Muscle layer of colon (tissue), 2 donors: Measurements from ENCODE around the gene FGD5.

Source experiments
- H3K27ac ChIP-seq: one replicate; pipeline ENCODE4 v1.7.0; 2013; ENCODE audit warnings: low read depth, mild to moderate bottlenecking, low read length, moderate library complexity
- H3K27me3 ChIP-seq, 2 donors: one replicate each; pipeline ENCODE4 v1.7.0; 2013; ENCODE audit warnings: low read length in 2 of 2, mild to moderate bottlenecking in 2 of 2; ENCODE audit not compliant: insufficient read depth in 2 of 2, control insufficient read depth in 1 of 2
- H3K36me3 ChIP-seq: one replicate; pipeline ENCODE4 v1.7.0; 2013; ENCODE audit warnings: mild to moderate bottlenecking, low read length; ENCODE audit not compliant: insufficient read depth
- H3K4me1 ChIP-seq: one replicate; pipeline ENCODE4 v1.7.0; 2013; ENCODE audit warnings: mild to moderate bottlenecking, low read length; ENCODE audit not compliant: insufficient read depth
- H3K4me3 ChIP-seq, 2 donors: one replicate each; pipeline ENCODE4 v1.7.0; 2013; ENCODE audit warnings: low read length in 2 of 2, low read depth in 1 of 2, mild to moderate bottlenecking in 1 of 2, moderate library complexity in 1 of 2
- H3K9ac ChIP-seq: one replicate; pipeline ENCODE4 v1.7.0; 2013; ENCODE audit warnings: low read length
- H3K9me3 ChIP-seq: one replicate; pipeline ENCODE4 v1.7.0; 2013; ENCODE audit warnings: mild to moderate bottlenecking, low read length
- donor health status: abdominal sarcoma.
- donor health status: Adenocarcinoma of cecum.

Gene FGD5

DNA sequence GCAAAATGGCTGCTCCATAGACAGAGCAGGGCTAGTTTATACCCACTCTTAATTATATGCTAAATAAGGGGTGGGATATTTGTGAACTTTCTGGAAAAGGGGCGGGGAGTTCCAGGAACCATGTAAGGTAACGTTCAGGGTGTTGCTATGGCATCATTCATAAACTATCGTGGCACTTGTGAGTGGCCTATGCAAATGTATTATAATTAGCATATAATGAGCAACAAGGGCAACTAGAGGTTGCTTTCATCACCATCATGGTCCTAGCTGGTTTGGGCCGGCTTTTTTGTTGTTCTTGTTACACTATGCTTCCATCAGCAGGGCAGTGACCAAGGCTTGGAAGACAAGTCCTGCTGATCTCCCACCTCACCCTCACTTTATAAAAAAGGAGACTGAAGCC lies 43.2 kb upstream of the FGD5 start:
- Histone ChIP-seq H3K27ac (no peak overlapping the region), H3K9ac (no peak overlapping the region), H3K9me3 (no peaks in the 10 kb centered on the region), H3K27me3 (no peaks in the 10 kb centered on the region), H3K4me1 (no peaks in the 10 kb centered on the region), H3K4me3 (no peak overlapping the region), H3K36me3 (no peaks in the 10 kb centered on the region)

- no peaks in the 10 kb centered on the region for H3K4me1 ChIP-seq
- no peak overlapping the region for H3K4me3 ChIP-seq
- no peaks in the 10 kb centered on the region for H3K27me3 ChIP-seq
- H3K36me3 ChIP-seq = no peaks in the 10 kb centered on the region
- no peak overlapping the region for H3K27ac ChIP-seq
- H3K9ac ChIP-seq = no peak overlapping the region
- H3K9me3 ChIP-seq = no peaks in the 10 kb centered on the region
Measured at GRCh38 chr3:14779069-14779685, 39.6 kb upstream of the FGD5 start.

DNA sequence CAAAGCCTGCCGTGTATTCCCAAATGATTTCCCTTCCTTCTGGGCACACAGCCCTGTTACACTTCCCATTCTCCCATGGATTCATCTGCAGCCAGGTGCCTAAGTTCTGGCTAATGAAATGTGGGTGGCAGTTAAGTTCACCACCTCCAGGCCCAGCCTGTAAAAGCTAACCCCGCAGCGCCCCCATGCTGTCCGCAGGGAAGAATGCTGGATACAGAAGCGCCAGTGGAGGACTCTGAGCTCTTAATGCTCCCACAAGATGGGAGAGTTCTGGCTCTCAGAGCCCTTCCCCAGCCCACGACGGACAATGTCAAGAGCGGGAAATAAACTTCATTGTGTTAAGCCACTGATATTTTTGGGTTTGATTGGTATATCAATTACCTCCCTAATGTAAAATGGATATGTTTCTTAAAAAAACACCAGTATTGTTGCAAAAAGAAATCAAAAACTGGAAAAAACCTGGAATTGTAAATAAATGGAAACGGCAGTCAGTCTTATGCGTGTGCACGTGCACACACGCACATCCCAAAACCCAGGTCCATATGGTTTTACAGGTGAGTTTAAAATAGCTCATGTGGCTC lies 37.7 kb upstream of the FGD5 start:
- H3K9me3 ChIP-seq = no peaks in the 10 kb centered on the region
- no peaks in the 10 kb centered on the region for H3K27me3 ChIP-seq
- H3K36me3 ChIP-seq = no peaks in the 10 kb centered on the region
- H3K9ac ChIP-seq = no peak overlapping the region
- no peak overlapping the region for H3K27ac ChIP-seq
- no peaks in the 10 kb centered on the region for H3K4me1 ChIP-seq
- no peak overlapping the region for H3K4me3 ChIP-seq

GRCh38 chr3:14783480-14784086 lies 35.2 kb upstream of the FGD5 start:
- Histone ChIP-seq H3K9me3 (no peaks in the 10 kb centered on the region), H3K4me3 (no peak overlapping the region), H3K36me3 (no peaks in the 10 kb centered on the region), H3K27ac (no peak overlapping the region), H3K4me1 (no peaks in the 10 kb centered on the region), H3K27me3 (no peaks in the 10 kb centered on the region), H3K9ac (no peak overlapping the region)

GRCh38 chr3:14784087-14784681 lies 34.6 kb upstream of the FGD5 start:
- H3K9ac ChIP-seq = no peak overlapping the region
- no peak overlapping the region for H3K27ac ChIP-seq
- H3K9me3 ChIP-seq = no peaks in the 10 kb centered on the region
- no peaks in the 10 kb centered on the region for H3K27me3 ChIP-seq
- H3K4me3 ChIP-seq = no peak overlapping the region
- no peaks in the 10 kb centered on the region for H3K36me3 ChIP-seq
- H3K4me1 ChIP-seq = no peaks in the 10 kb centered on the region

DNA sequence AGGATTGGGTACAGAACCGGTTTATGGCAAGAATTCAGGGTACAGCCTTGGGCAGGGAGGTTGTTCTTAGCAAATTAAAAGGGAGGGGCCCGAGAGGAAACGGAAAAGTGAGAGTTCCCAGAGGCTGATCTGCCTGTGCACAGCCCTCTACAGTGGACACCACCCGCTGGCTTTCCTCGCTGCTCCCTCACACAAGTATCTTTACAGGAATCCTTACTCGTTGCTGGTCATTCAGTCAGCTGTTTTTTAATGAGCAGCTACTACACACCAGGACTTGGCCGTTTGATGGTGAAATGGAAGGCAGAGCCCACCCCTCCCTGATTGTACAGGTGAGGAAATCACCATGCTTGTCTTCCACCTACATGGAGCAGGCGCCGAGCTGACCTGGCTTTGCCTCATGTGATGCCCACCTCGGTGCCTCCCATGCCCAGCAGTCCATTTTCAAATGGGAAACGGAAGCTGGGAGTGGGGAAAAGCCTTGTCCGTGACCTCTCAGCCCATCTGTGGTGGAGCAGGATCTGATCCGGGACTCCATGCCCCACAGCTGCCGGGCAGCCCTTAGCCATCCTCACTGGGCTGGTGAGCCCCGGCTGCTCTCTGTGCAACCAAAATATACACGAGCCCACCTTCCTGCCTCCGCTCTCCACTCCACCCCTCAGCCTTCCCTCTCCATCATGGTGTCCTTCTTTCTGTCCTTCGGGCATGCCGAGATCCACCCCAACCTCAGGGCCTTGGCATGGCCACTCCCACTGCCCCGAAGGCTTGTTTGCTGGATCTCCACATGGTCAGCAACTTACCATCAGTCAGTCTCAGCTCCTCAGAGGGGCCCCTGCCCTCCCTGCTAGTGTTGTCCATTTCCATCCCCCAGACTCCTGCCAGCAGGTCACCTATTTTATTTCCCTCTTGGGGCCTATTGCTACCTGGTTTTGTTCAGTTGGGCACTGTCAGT lies 33.3 kb upstream of the FGD5 start:
- Histone ChIP-seq H3K36me3 (no peaks in the 10 kb centered on the region), H3K9ac (no peak overlapping the region), H3K4me3 (no peak overlapping the region), H3K9me3 (no peaks in the 10 kb centered on the region), H3K27me3 (no peaks in the 10 kb centered on the region), H3K4me1 (no peaks in the 10 kb centered on the region), H3K27ac (no peak overlapping the region)

DNA sequence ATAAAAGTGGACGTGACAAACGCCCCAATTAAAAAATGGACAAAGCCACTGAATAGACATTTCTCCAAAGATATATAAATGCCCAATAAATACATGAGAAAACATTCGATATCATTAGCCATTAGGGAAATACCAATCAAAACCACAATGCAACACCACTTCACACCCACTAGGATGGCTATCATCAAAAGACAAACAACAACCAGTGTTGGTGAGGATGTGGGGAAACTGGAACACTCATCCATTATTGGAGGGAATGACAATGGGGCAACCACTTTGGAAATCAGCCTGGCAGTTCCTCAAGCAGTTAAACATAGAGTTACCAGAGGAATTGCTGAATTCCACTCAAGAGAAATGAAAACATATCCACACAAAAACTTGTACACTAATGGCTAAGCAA lies 32.4 kb upstream of the FGD5 start:
- no peak overlapping the region for H3K4me3 ChIP-seq
- no peaks in the 10 kb centered on the region for H3K36me3 ChIP-seq
- H3K9me3 ChIP-seq = no peaks in the 10 kb centered on the region
- H3K4me1 ChIP-seq = no peaks in the 10 kb centered on the region
- no peak overlapping the region for H3K27ac ChIP-seq
- no peaks in the 10 kb centered on the region for H3K27me3 ChIP-seq
- H3K9ac ChIP-seq = no peak overlapping the region

GRCh38 chr3:14787630-14788029 lies 31.1 kb upstream of the FGD5 start:
- Histone ChIP-seq H3K4me3 (no peak overlapping the region), H3K9ac (no peak overlapping the region), H3K27ac (no peak overlapping the region), H3K9me3 (no peaks in the 10 kb centered on the region), H3K4me1 (no peaks in the 10 kb centered on the region), H3K27me3 (no peaks in the 10 kb centered on the region), H3K36me3 (no peaks in the 10 kb centered on the region)

DNA sequence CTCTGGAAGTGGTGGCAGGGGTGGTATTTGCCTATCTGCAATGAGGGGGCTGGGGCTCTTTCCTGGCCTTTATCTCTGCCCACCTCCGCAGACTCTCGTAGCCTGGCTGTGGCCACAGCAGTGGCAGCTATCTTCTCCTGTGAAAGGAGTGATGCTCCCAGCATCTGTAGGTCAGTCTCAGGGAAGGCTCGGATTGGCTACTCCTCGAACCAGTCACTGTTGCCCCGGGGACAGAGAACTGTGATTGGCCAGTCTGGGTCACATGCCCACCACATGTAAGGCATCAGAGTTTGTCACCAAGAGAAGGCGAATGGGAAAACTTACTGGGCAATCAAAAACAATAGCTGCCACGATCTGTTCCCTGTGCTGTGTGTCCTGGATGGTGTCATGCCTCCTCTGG lies 30.1 kb upstream of the FGD5 start:
- H3K4me3 ChIP-seq = no peak overlapping the region
- H3K27ac ChIP-seq = no peak overlapping the region
- H3K27me3 ChIP-seq = no peaks in the 10 kb centered on the region
- peaks cover 5% of the 10 kb centered on the region for H3K4me1 ChIP-seq
- no peaks in the 10 kb centered on the region for H3K36me3 ChIP-seq
- no peaks in the 10 kb centered on the region for H3K9me3 ChIP-seq
- H3K9ac ChIP-seq = no peak overlapping the region

DNA sequence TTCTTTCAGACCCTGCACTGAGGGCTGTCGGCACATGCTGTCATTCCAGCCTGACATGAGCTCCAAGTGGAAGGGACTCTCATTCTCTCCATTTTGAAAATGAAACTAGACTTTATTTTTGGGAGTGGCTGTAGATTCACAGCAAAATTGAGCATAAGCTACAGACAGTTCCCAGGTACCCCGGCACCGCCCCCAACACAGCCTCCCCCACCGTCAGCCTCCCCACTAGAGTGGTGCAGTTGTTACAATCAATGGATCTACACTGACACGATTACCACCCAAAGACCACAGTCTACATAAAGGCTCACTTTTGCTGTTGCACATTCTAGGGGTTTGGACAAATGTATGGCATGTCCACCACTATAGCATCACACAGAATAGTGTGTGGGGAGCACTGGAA lies 29.5 kb upstream of the FGD5 start:
- Histone ChIP-seq H3K36me3 (no peaks in the 10 kb centered on the region), H3K4me3 (no peak overlapping the region), H3K9me3 (no peaks in the 10 kb centered on the region), H3K4me1 (peaks cover 5% of the 10 kb centered on the region), H3K27me3 (no peaks in the 10 kb centered on the region), H3K27ac (no peak overlapping the region), H3K9ac (no peak overlapping the region)

DNA sequence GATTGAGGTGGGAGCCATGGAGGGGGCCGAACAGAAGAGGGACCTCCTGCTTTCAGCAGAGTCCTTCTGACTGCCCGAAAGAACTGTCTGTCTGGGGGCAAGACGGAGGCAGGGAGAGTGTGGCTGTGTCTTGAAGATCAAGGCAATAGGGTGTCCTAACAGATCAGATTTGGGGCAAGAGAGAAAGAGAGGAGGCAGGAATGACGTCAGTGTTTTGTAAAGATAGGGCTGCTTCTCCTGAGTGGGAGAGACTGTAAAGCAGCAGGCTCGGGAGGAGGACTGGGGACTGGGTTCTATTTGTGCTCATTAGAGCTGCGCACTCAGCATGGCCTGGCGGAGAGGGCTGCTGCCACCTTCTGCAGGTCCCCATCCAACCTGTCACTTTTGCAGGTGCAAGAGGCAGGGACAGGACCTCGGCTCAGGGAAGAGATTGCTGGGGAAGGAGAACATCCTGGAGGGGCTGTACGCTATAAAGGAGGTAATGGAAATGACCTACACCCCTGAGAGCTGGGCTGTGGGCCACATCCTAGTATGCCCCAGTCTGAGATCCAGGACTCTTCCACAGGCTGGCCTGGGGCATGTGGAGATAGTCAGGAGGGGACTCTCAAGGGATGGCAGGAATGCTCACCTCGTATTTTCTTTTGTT lies 29.0 kb upstream of the FGD5 start:
- H3K27me3 ChIP-seq = no peaks in the 10 kb centered on the region
- no peaks in the 10 kb centered on the region for H3K9me3 ChIP-seq
- H3K9ac ChIP-seq = no peak overlapping the region
- no peaks in the 10 kb centered on the region for H3K36me3 ChIP-seq
- H3K27ac ChIP-seq = no peak overlapping the region
- peaks cover 5% of the 10 kb centered on the region for H3K4me1 ChIP-seq
- H3K4me3 ChIP-seq = no peak overlapping the region
